A549 (cell line): Measurements from ENCODE around the gene H1-8.

Source experiments
- BHLHE40 ChIP-seq: IDR thresholded peaks from 2 replicates; pipeline ENCODE4 v1.6.1; 2012; ENCODE audit warnings: low read depth, low read length, inconsistent platforms
- CEBPB ChIP-seq, 2 experiments: fragments of >200 bp in 1 of 2; sonication (Bioruptor Twin) in 1 of 2; formaldehyde crosslinking in 1 of 2; IDR thresholded peaks; 2 replicates each; pipeline ENCODE4 v1.6.1; 2012 to 2016
- MAFK ChIP-seq: fragments of 450-650 bp; IDR thresholded peaks from 2 replicates; pipeline ENCODE4 v1.6.1; 2014; ENCODE audit not compliant: partially characterized antibody
- POLR2A ChIP-seq: IDR thresholded peaks from 2 replicates; pipeline ENCODE4 v1.6.1; 2012; ENCODE audit warnings: mild to moderate bottlenecking, low read length
- RFX5 ChIP-seq: fragments of 450-650 bp; IDR thresholded peaks from 2 replicates; pipeline ENCODE4 v1.7.1; 2014; ENCODE audit warnings: antibody characterized with exemption, mild to moderate bottlenecking, moderate library complexity
- ZC3H11A ChIP-seq: fragments of 450-650 bp; IDR thresholded peaks from 2 replicates; pipeline ENCODE4 v1.6.1; 2014; ENCODE audit warnings: antibody characterized with exemption, mild to moderate bottlenecking
- ZFP36 ChIP-seq: fragments of 450-650 bp; IDR thresholded peaks from 2 replicates; pipeline ENCODE4 v1.6.1; 2014; ENCODE audit warnings: borderline replicate concordance; ENCODE audit not compliant: partially characterized antibody
- TF ChIP-seq, protein P1 (sequence below): fragments of >200 bp; sonication (Bioruptor Twin); formaldehyde crosslinking; IDR thresholded peaks from 3 replicates; pipeline ENCODE4 v1.5.1; 2016
- TF ChIP-seq, protein P2 (sequence below): IDR thresholded peaks from 2 replicates; pipeline ENCODE4 v1.6.1; 2012
- TF ChIP-seq, protein P3 (sequence below): IDR thresholded peaks from 2 replicates; pipeline ENCODE4 v1.6.1; 2012
- TF ChIP-seq, protein P4 (sequence below): fragments of 200-600 bp; sonication (generic); IDR thresholded peaks from 2 replicates; pipeline ENCODE4 v1.6.1; 2016; ENCODE audit warnings: antibody characterized with exemption, mild to moderate bottlenecking, moderate library complexity

DNA sequence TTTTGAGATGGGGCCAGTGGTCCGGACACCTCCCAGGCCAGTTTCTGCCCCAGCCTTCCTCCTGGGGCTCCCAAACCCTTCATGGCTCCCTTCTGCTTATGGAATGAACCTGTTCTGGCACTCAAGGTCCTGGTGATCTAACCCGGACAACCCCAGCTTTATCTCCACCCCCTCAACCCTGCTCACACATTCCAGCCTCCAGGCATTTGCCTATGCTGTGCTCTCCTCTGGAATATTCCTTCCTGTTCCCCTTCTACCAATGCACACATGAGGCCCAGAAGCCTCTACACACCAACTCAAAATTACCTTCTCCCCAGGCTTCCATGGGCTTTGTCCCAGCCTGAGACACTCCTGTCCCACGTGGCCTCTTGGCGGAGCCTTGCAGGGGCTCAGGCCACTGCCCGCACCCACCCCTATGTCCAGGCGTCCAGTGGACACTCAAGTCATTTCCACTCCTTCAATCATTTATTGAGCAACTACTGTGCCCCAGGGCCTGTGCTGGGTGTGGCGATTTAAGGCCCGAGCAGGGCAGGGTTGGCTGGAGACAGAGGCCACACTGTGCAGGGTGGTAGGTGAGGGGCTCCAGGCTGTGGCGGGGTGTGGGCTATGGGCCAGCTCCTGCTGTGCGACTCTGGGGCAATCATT is 44.7 kb downstream of the H1-8 start:
- TF ChIP-seq BHLHE40 (no peak), CEBPB (IDR thresholded peaks at IDR 0.05) (no peak), POLR2A (no peak), ZC3H11A (no peak), MAFK (no peak), RFX5 (no peak), ZFP36 (no peak)
- TF ChIP-seq, protein P1, sequence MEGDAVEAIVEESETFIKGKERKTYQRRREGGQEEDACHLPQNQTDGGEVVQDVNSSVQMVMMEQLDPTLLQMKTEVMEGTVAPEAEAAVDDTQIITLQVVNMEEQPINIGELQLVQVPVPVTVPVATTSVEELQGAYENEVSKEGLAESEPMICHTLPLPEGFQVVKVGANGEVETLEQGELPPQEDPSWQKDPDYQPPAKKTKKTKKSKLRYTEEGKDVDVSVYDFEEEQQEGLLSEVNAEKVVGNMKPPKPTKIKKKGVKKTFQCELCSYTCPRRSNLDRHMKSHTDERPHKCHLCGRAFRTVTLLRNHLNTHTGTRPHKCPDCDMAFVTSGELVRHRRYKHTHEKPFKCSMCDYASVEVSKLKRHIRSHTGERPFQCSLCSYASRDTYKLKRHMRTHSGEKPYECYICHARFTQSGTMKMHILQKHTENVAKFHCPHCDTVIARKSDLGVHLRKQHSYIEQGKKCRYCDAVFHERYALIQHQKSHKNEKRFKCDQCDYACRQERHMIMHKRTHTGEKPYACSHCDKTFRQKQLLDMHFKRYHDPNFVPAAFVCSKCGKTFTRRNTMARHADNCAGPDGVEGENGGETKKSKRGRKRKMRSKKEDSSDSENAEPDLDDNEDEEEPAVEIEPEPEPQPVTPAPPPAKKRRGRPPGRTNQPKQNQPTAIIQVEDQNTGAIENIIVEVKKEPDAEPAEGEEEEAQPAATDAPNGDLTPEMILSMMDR: no peak
- TF ChIP-seq, protein P2, sequence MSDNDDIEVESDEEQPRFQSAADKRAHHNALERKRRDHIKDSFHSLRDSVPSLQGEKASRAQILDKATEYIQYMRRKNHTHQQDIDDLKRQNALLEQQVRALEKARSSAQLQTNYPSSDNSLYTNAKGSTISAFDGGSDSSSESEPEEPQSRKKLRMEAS: no peak
- TF ChIP-seq, protein P3, sequence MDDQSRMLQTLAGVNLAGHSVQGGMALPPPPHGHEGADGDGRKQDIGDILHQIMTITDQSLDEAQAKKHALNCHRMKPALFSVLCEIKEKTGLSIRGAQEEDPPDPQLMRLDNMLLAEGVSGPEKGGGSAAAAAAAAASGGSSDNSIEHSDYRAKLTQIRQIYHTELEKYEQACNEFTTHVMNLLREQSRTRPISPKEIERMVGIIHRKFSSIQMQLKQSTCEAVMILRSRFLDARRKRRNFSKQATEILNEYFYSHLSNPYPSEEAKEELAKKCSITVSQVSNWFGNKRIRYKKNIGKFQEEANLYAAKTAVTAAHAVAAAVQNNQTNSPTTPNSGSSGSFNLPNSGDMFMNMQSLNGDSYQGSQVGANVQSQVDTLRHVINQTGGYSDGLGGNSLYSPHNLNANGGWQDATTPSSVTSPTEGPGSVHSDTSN: no peak
- TF ChIP-seq, protein P4, sequence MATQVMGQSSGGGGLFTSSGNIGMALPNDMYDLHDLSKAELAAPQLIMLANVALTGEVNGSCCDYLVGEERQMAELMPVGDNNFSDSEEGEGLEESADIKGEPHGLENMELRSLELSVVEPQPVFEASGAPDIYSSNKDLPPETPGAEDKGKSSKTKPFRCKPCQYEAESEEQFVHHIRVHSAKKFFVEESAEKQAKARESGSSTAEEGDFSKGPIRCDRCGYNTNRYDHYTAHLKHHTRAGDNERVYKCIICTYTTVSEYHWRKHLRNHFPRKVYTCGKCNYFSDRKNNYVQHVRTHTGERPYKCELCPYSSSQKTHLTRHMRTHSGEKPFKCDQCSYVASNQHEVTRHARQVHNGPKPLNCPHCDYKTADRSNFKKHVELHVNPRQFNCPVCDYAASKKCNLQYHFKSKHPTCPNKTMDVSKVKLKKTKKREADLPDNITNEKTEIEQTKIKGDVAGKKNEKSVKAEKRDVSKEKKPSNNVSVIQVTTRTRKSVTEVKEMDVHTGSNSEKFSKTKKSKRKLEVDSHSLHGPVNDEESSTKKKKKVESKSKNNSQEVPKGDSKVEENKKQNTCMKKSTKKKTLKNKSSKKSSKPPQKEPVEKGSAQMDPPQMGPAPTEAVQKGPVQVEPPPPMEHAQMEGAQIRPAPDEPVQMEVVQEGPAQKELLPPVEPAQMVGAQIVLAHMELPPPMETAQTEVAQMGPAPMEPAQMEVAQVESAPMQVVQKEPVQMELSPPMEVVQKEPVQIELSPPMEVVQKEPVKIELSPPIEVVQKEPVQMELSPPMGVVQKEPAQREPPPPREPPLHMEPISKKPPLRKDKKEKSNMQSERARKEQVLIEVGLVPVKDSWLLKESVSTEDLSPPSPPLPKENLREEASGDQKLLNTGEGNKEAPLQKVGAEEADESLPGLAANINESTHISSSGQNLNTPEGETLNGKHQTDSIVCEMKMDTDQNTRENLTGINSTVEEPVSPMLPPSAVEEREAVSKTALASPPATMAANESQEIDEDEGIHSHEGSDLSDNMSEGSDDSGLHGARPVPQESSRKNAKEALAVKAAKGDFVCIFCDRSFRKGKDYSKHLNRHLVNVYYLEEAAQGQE: no peak
